ENCODE measurements around the gene PRPF38B.
"Not testable (repeated sequence)": the region's sequence is repeated elsewhere in the genome, so short reads cannot be mapped to it uniquely, and the experiment has no call there.

PRPF38B gene, protein sequence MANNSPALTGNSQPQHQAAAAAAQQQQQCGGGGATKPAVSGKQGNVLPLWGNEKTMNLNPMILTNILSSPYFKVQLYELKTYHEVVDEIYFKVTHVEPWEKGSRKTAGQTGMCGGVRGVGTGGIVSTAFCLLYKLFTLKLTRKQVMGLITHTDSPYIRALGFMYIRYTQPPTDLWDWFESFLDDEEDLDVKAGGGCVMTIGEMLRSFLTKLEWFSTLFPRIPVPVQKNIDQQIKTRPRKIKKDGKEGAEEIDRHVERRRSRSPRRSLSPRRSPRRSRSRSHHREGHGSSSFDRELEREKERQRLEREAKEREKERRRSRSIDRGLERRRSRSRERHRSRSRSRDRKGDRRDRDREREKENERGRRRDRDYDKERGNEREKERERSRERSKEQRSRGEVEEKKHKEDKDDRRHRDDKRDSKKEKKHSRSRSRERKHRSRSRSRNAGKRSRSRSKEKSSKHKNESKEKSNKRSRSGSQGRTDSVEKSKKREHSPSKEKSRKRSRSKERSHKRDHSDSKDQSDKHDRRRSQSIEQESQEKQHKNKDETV

DNA sequence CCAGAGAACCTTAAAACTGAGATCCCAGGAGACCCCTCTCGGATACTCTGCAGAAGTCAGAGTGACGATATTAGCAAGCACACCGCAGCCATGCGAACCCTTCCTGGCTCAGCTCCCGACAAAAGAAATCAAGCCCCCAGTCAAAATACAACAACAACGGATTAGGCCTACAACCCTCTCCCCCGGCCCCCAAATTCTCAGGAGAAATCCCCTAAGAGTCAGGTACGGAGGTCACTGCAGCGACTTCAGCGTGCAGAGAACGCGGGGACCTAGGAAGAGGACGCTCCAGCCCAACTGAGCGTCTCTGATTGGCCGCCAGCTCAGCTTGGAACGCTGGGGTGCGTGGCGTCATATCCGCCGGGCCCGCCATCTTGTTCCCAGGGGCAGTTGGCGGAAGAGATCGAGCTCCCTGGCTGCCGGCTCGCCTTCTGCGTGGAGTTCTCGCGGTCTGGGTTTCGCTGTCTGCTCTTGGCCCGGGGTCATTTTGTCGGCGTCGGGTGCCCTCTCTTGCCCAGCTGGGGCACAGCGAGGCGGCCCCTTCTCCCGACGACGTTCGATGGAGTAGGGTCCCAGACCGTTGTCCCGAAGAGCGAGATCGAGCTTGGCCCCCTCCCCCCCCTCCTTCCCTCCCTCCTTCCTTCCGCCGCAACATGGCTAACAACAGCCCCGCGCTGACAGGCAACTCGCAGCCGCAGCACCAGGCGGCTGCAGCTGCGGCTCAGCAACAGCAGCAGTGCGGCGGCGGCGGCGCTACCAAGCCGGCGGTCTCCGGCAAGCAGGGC is at the start of gene PRPF38B:
TSS of gene PRPF38B (plus strand) at position 369 of the 782 bp plus-strand sequence. CDS start at position 651, 282 bp downstream.
- DNase-seq, result peak; percentile 89

DNA sequence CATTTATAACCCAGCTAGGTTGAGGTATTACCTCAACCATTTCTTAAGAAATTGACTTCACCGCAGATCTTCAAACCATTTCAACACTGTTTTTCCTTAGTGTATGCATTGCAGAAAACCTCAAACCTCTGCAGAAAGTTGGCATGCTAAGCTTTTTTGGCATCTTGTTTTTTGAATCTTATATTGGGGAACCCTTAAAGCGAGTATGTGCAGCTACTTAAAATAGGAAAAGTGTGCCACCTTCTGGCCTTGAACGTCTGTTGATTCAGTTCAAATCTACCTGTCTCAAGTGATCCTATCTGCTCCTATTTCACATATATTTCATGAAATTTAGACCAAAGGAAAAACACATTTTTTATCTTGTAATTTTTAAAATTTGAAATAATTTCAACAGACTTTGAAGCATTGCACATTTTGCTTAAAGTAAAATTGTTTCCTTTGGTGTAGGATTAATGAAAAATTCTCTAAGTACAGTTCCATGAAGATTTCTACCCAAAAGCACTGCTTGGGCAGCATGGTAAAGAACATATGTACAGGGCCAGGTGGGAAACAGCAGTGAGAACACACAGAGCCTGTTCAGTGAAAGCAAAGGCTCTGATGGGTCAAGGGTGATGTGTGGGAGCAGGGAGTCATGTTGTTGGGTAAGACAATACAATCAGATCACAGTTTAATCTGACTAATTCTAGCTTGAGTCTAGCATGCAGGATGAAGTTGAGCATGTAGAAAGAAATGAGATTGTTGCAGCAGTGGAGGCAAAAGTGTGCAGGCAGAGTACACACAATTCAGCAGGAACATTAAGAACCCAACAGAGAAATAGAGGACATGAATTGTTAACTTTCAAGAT is 48.4 kb upstream of the PRPF38B start:
- DNase-seq, result peak; percentile 19

DNA sequence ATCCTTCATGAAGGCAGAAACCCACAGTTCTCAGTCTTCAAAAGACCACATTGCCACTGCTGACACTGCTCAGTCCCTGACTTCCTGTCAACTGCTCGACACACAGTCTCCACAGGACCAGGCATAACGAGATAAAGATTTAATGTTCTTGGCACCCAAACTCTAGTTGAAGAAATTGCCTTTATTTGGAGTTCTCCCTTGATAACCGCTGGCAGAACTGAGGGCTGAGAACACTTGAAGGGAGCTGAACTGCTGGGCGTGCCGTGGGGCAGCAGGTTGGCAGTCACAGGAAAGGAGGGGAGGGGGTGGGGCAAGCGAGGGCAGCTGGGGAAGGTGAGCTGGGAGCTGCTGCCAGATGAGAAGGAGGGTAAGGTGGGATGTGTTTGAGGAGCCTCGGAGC is 47.1 kb upstream of the PRPF38B start:
- peak; percentile 18 for DNase-seq

DNA sequence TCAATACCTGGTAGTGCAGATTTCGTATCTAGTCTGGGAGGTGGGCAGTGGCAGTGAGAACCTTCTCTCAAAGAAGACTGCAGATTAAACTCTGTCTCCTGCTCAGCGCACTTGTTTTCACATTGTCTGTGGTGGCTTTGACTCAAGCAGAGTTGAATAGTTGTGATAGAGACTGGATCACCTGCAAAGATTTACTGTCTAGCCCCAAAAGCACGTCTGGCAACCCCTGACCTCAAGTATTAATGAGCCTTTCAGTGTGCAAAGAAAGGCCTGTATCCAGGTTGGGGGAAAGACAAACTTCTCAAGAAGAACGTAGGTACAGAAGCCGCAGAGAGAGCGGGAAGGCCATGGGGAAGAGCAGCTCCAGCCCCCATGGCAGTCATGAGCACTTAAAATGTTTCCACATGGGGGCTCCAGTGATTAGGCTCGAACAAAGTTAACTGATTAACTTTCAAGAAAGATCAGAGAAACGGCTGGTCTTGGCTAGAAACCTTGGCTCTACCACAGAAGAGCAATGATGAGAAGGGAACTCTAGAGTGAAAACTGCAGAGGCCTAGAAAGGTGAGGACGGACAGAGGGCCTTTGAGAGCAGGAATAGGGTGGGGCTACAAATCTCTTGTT is 46.4 kb upstream of the PRPF38B start:
- DNase-seq, result no peak

DNA sequence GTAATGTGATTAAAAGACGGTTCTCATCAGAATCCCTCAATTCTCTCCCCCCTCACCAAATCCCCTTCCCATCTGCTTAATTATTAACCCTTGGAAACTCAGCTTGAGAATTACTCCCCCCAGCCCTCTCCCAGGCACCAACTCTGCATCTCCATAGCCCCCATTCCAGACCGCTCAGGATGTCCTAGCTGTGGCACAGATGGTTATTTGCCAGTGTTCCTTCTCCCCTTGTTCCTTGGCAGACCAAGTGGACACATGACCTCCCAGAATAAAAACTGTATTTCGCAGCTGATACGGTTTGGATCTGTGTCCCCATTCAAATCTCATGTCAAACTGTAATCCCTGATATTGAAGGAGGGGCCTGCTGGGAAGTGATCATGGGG is 45.9 kb upstream of the PRPF38B start:
- DNase-seq, result no peak

DNA sequence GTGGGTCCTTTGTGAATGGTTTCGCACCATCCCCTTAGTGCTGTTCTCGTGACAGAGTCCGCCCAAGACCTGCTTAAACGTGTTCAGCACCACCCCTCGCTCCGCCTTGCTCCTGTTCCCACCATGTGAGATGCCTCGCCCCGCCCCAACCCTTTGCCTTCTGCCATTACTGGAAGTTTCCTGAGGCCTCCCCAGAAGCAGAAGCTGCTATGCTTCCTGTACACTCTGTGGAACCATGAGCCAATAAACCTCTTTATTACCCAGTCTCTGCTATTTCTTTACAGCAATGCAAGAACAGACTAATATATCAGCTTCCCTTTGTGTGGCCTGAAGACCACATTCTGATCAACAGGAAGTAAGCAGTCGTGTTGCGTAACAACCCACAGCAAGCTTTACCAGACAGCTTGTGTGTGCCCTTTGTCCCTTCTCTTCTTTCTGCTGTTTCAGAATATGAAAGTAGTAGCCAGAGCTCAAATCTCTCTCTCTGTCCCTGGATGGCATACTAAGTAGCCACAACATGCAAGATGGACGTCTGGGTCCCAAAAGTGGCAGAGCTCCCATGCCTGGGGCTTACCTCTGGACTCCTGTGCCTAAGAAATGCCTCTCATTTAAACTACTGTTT is 45.4 kb upstream of the PRPF38B start:
- peak; percentile 17 for DNase-seq

DNA sequence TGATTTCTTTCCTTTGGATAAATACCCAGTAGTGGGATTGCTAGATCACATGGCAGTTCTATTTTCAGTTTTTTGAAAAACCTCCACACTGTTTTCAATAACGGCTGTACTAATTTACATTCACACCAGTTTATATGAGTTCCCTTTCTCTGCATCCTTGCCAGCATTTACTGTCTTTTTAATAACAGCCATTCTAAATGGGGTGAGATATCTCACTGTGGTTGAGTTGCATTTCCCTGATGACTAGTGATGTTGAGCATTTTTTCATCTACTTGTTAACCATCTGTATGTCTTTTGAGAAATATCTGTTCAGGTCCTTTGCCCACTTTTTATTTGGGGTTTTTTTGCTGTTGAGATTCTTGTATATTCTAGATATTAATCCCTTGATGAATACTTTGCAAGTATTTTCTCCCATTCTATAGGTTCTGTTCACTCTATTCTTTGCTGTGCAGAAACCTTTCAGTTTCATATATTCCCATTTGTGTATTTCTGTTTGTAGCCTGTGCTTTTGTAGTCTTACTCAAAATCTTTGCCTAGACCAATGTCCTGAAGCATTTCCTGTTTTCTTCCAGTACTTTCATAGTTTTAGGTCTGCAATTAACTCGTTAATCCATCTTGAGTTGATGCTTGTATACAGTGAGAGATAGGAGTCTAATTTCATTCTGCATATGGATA is 38.5 kb upstream of the PRPF38B start:
- no peak for DNase-seq

DNA sequence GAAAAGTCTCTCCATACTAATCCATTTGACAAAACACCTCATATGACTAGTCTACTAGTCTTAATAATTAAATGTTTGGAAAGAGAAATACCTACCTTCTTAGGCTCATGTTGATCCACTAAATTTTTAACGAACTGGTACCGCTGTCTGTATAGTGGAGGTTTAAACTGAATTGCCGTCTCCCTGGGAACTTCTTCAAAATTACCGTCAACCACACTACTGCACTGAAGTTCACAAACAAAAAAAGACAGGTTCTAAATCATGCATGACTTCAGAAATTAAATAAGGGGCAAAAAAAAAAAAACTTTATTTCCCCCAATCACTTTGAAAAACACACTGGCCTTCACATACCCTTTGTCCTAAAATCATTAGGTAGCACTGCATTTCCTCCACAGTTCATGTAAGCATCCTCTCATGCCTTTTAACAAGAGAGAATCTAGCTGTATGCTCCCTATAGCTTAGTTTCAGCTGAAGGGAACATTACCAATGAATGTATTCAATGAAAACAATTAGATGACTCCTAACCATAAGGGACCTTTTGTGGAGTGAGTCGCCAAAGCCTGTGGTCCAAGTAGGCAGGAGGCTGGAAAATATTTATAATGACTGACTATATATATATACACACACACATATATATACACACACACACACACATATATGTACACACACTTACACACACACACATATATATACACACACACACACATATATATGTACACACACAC is 34.6 kb upstream of the PRPF38B start:
- no peak for DNase-seq

DNA sequence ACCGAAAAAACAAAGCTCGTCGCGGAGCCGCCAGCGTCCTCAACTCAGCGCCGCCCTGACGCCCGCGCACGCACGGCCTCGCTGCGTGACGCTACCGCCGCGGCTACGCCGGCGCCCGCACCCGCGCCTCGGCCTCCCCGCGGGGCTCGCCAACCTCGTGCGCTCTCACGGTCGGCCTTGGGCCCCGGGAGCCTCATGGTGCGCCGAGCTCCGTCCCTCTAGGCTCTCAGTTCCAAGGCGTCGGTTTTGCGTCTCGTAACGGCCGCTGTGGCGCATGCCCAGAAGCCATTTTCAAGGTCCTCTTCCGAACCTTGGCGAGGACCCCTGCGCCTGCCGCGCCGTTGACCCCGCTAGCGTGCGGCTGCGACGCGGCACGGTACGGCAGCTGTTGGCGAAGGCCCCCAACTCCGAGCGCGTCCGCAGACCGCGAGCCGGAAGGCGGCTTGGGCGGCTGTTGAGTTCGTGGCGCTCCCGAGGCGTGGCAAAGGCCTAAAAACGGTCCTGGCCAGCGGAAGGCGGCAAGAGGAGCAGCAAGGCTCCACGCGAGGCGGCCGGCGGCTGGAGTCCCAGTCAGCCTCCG is 31.0 kb upstream of the PRPF38B start, which contains the start of gene HENMT1:
TSS of gene HENMT1 (minus strand) at position 64 of the 580 bp plus-strand sequence. CDS start 1,209 bp downstream, outside the sequence.
- no peak for DNase-seq

DNA sequence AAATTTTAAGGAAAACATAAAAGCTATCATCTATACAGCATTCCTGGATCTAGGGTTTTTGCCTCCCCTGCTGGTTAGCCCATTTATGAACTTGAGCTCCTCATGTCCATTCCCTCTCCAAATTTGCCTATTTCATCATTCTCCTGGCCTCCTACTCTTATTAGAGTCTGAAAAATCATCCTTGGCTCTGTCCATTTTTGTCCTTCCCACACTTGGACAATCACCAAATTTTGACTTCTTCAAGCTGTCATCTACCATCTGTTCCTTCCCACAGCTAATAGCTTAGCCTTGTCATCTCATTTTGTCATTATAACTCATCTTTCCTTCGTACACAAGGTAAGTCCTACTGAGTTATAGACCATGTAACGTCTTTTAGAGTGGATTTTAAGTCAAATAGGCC is 29.0 kb upstream of the PRPF38B start:
- DNase-seq, result no peak

DNA sequence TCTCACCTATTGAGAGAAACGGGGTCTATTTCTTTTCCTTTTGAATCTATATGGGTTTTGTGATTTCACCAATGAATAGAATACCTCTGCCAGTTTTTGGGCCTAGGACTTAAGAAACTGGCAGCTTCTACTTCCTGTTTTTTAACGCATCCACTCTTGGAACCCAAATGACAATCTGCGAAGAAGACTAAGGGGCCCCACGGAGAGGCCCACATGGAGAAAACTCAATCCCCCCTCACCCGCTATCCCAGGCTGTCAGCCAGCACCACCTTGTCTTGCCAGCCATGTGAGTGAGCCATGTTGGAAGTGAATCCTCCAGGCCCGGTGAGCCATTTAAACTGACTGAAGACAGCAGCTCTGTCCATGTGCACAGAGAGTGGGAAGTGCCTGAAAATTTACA is 27.6 kb upstream of the PRPF38B start:
- DNase-seq, result no peak

DNA sequence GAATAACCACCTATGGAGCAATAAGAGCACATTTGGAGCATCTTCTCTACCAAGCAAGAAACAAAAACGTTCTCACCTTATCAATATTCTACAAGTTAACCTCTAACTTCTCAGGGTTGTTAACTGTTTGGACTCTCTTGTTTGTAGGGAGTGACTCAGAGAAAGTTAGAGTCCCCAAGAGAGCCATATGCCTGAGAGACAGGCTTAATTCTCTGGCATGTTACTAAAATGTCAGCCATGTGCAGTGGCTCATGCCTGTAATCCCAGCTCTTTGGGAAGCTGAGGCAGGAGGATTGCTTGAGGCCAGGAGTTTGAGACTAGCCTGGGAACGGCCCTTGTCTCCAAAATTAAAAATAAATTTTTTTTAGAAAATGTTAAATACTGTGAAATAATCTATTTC is 27.0 kb upstream of the PRPF38B start:
- no peak for DNase-seq

DNA sequence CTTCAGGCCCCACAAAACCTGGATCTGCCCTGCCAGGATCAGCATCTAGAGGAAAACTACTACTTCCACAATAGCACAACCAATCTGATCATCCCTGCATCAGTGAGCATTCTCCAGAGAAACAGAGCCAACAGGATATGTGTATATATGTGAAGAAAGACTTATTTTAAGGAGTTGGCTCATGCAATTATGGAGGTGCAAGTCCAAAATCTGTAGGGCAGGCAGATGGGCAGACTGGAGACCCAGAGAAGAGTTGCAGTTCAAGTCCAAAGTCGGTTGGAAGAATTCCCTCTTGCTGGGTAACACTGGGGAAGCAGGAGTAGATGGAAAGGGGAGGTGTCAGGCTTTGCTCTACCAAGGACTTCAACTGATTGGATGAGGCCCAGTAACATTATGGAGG is 26.3 kb upstream of the PRPF38B start:
- no peak for DNase-seq

DNA sequence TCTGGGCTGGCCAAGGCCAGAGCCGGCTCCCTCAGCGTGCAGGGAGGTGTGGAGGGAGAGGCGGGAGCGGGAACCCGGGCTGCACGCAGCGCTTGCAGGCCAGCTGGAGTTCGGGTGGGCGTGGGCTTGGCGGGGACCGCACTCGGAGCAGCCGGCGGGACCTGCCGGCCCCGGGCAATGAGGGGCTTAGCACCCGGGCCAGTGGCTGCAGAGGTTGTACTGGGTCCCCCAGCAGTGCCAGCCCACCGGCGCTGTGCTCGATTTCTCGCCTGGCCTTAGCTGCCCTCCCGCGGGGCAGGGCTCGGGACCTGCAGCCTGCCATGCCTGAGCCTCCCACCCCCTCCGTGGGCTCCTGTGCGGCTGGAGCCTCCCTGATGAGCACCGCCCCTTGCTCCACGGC is 24.7 kb upstream of the PRPF38B start:
- DNase-seq, result not testable (repeated sequence)

DNA sequence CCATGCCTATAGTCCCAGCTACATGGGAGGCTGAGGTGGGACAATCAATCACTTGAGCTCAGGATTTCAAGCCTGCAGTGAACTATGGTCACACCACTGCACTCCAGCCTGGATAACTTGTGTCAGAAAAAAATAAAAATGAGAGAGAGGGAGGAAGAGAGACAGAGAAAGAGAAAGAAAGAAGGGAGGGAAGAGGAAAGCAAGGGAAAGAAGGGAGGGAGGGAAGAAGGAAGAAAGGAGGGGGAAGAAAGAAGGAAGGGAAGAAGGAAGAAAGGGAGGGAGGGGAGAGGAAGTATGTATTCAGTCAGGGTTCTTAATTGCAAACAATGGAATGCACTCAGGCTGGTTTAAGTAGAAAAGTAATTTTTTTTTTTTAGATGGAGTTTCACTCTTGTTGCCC is 23.3 kb upstream of the PRPF38B start:
- DNase-seq, result no peak

DNA sequence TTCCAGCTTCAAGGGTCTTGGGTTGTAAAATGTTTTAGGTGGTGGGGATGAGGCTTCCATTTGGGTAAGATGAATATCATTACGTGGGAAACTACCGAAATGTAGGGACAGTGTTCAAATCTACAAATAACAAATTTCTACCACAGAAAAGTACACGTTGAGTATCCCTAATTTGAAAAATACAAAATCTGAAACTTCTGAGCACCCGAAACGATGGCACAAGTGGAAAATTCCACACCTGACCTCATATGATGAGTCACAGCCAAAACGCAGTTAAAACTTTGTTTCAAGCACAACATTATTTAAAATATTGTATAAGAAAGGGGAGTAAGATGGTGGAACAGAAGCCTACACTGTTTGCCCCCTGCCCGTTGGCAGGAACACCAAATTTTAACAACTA is 22.4 kb upstream of the PRPF38B start:
- no peak for DNase-seq

DNA sequence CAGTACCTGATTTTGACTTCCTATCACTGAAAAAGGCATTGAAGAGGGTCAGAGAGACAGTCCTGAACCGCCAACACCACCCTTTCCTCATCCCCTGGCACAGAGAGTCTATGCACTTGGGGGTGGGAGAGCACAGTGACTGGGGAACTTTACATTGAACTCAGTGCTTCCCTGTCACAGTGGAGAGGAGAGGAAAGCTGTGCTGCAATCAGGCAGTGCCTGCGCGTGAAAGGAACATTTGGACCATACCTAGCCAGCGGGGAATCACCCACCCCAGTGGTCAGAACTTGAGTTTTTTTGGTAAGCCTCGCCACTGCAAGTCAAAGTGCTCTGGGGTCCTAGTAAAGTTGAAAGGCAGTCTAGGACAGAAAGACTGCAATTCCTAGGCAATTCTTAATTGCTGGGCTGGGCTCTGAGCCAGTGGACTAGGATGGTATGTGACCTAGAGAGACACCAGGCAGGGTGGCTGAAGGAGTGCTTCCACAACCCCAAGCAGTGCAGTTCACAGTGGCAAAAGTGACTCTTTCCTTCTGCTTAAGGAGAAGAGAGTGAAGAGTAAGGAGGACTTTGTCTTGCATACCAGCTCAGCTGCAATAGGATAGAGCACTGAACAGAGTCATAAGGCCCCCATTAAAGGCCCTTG is 21.9 kb upstream of the PRPF38B start:
- DNase-seq, result no peak

DNA sequence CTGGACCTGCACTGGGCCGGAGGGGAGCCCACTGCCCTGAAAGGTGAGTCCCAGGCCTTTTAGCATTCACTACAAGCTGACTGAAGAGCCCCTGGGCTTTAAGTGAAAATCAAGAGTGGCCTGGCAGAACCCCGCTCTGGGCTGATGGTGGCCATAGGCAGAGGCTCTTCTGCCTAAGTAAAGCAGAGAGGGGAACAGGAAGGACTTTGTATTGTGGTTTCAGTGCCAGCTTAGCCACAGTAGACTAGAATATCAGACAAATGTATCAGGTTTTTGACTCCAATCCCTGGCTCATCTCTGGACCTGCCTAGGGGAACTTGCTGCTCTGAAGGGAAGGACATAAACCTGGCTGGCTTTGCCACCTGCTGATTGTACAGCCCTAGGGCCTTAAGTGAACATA is 21.0 kb upstream of the PRPF38B start:
- no peak for DNase-seq

DNA sequence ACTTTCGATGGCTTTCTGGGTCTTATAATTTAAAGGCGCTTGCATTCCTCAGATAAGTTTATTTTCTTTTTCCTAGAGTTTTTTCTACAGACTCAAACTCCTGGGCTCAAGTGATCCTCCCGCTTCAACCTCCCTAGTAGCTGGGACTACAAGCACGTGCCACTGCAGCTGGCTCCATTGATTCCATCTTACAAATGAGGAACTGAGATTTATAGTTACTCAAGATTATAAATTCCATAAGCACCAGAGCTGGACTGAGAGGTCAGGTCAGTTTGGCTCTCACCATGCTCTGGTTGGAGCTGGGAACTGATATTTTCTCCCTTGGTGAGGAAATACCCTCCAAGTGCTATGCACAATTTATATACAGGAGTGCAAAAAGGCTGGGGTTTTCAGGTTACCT is 13.4 kb upstream of the PRPF38B start:
- no peak for DNase-seq

All from NCI-H510A (cell line).